A549 (cell line): ENCODE measurements around the gene DEFB129. TPM values are rescaled to one million over a fixed set of nuclear protein-coding genes. Genes with fewer than 3 reads are reported as not detected.
"Not testable (repeated sequence)": the region's sequence is repeated elsewhere in the genome, so short reads cannot be mapped to it uniquely, and the experiment has no call there.

Experiments used
- ATAC-seq, 2 experiments: fragments of 200-7000 bp in 1 of 2; fragments of >200 bp in 1 of 2; cut with Nextera tagmentation in 1 of 2; cut with Tn5 transposase in 1 of 2; 3 replicates each; pipeline versions ENCODE4 v1.8.0 to v1.9.1; 2018 to 2020; ENCODE audit warnings: mild to moderate bottlenecking in 1 of 2, moderate library complexity in 1 of 2
- CTCF ChIA-PET: fragments of 300-600 bp; sonication (Branson Sonifier 250); formaldehyde crosslinking; extraction: SDS; loops from one replicate; lab custom pipeline; 2021; ENCODE audit warnings: antibody characterized with exemption, inconsistent platforms; lab: Yijun Ruan, JAX
- POLR2A ChIA-PET: fragments of 350-600 bp; formaldehyde crosslinking; extraction: SDS; loops from one replicate; lab custom pipeline; 2021; ENCODE audit warnings: antibody characterized with exemption, inconsistent platforms; lab: Yijun Ruan, JAX
- DNase-seq, 2 experiments: peaks; one replicate each; pipeline versions ENCODE4 v3.0.0 to v3.0.0-alpha.2; 2011 to 2016; ENCODE audit warnings: low read depth in 1 of 2, low spot score in 1 of 2
- FAIRE-seq: peaks from 2 replicates; lab custom pipeline; 2011; peaks lifted over from hg19 to GRCh38; lab: Jason Lieb, UNC
- H3K27ac ChIP-seq, 2 experiments: fragments of >200 bp; sonication (Bioruptor Twin); formaldehyde crosslinking; 3 replicates each; pipeline ENCODE4 v1.5.1; 2016 to 2017
- H3K4me1 ChIP-seq: fragments of >200 bp; sonication (Bioruptor Twin); formaldehyde crosslinking; 3 replicates; pipeline ENCODE4 v1.6.1; 2016
- H3K4me2 ChIP-seq: fragments of >200 bp; sonication (Bioruptor Twin); formaldehyde crosslinking; 3 replicates; pipeline ENCODE4 v1.6.1; 2016
- H3K4me3 ChIP-seq: fragments of >200 bp; sonication (Bioruptor Twin); formaldehyde crosslinking; 3 replicates; pipeline ENCODE4 v1.5.1; 2016
- H3K9me3 ChIP-seq: fragments of >200 bp; sonication (Bioruptor Twin); formaldehyde crosslinking; 3 replicates; pipeline ENCODE4 v1.6.1; 2016
- CBX2 ChIP-seq: fragments of 200-600 bp; sonication (generic); IDR thresholded peaks from 2 replicates; pipeline ENCODE4 v1.6.1; 2016; ENCODE audit warnings: low read depth, mild to moderate bottlenecking, borderline replicate concordance
- CEBPB ChIP-seq, 2 experiments: fragments of >200 bp in 1 of 2; sonication (Bioruptor Twin) in 1 of 2; formaldehyde crosslinking in 1 of 2; IDR thresholded peaks; 2 replicates each; pipeline ENCODE4 v1.6.1; 2012 to 2016
- CHD2 ChIP-seq: fragments of 150-350 bp; IDR thresholded peaks from 2 replicates; pipeline ENCODE4 v1.6.1; 2014; ENCODE audit warnings: low read length; ENCODE audit not compliant: partially characterized antibody
- EHMT2 ChIP-seq: fragments of 200-600 bp; sonication (generic); IDR thresholded peaks from 2 replicates; pipeline ENCODE4 v1.6.1; 2016; ENCODE audit warnings: antibody characterized with exemption, low read depth, mild to moderate bottlenecking, moderate library complexity
- FOSL2 ChIP-seq, 2 experiments: fragments of 450-650 bp in 1 of 2; fragments of >200 bp in 1 of 2; sonication (Bioruptor Twin) in 1 of 2; formaldehyde crosslinking; IDR thresholded peaks; 2 replicates each; pipeline versions ENCODE4 v1.5.0 to v1.6.1; 2016 to 2020; ENCODE audit warnings: mild to moderate bottlenecking in 1 of 2, moderate library complexity in 1 of 2
- GATA3 ChIP-seq: IDR thresholded peaks from 2 replicates; pipeline ENCODE4 v1.6.1; 2012; ENCODE audit warnings: borderline replicate concordance
- HDAC2 ChIP-seq: fragments of 200-600 bp; sonication (generic); IDR thresholded peaks from 2 replicates; pipeline ENCODE4 v1.6.1; 2016
- HOXB13 ChIP-seq: fragments of 250-450 bp; sonication (Bioruptor Pico); IDR thresholded peaks from 2 replicates; pipeline ENCODE4 v1.5.0; 2020; ENCODE audit warnings: low read depth, mild to moderate bottlenecking, moderate library complexity
- JUN ChIP-seq, 2 experiments: fragments of >200 bp; sonication (Bioruptor Twin); formaldehyde crosslinking; IDR thresholded peaks; 2 replicates in 1 of 2; 3 replicates in 1 of 2; pipeline ENCODE4 v1.6.1; 2016 to 2017
- JUNB ChIP-seq: fragments of >200 bp; sonication (Bioruptor Twin); formaldehyde crosslinking; IDR thresholded peaks from 2 replicates; pipeline ENCODE4 v1.6.1; 2016
- KDM1A ChIP-seq: fragments of 200-600 bp; sonication (generic); IDR thresholded peaks from 2 replicates; pipeline ENCODE4 v1.6.1; 2016; ENCODE audit warnings: low read depth, mild to moderate bottlenecking
- MAFK ChIP-seq: fragments of 450-650 bp; IDR thresholded peaks from 2 replicates; pipeline ENCODE4 v1.6.1; 2014; ENCODE audit not compliant: partially characterized antibody
- MYC ChIP-seq: IDR thresholded peaks from 2 replicates; pipeline ENCODE4 v1.6.1; 2012; ENCODE audit warnings: mild to moderate bottlenecking, inconsistent platforms, low read length, improper control_type of control experiment, borderline replicate concordance
- NPAS2 ChIP-seq: fragments of 250-450 bp; sonication (Bioruptor Pico); IDR thresholded peaks from 2 replicates; pipeline ENCODE4 v1.8.0; 2022; ENCODE audit warnings: mild to moderate bottlenecking, moderate library complexity, borderline replicate concordance
- NR3C1 ChIP-seq: fragments of >200 bp; sonication (Bioruptor Twin); formaldehyde crosslinking; IDR thresholded peaks from 3 replicates; pipeline ENCODE4 v1.6.1; 2017
- POLR2A ChIP-seq: IDR thresholded peaks from 2 replicates; pipeline ENCODE4 v1.6.1; 2012; ENCODE audit warnings: mild to moderate bottlenecking, low read length
- RAD21 ChIP-seq, 2 experiments: fragments of >200 bp in 1 of 2; sonication (Bioruptor Twin) in 1 of 2; formaldehyde crosslinking in 1 of 2; IDR thresholded peaks in 1 of 2; conservative IDR thresholded peaks in 1 of 2; 2 replicates in 1 of 2; 3 replicates in 1 of 2; pipeline ENCODE4 v1.6.1; 2012 to 2018; ENCODE audit warnings: inconsistent platforms in 1 of 2
- RARB ChIP-seq: fragments of 250-450 bp; sonication (Bioruptor Pico); IDR thresholded peaks from 2 replicates; pipeline ENCODE4 v1.8.0; 2021; ENCODE audit warnings: mild to moderate bottlenecking, moderate library complexity
- SREBF2 ChIP-seq: fragments of 450-650 bp; IDR thresholded peaks from 2 replicates; pipeline ENCODE4 v1.6.1; 2014; ENCODE audit warnings: mild to moderate bottlenecking, moderate library complexity
- TFCP2L1 ChIP-seq: fragments of 250-450 bp; sonication (Bioruptor Pico); IDR thresholded peaks from 2 replicates; pipeline ENCODE4 v1.5.0; 2021; ENCODE audit warnings: mild to moderate bottlenecking
- ZFP36 ChIP-seq: fragments of 450-650 bp; IDR thresholded peaks from 2 replicates; pipeline ENCODE4 v1.6.1; 2014; ENCODE audit warnings: borderline replicate concordance; ENCODE audit not compliant: partially characterized antibody
- ZNF302 ChIP-seq: fragments of 250-450 bp; sonication (Bioruptor Pico); IDR thresholded peaks from 2 replicates; pipeline ENCODE4 v1.9.0; 2021; ENCODE audit warnings: inconsistent platforms, mild to moderate bottlenecking, moderate library complexity
- ZSCAN20 ChIP-seq: fragments of 250-450 bp; sonication (Bioruptor Pico); IDR thresholded peaks from 2 replicates; pipeline ENCODE4 v1.8.0; 2022; ENCODE audit warnings: mild to moderate bottlenecking, moderate library complexity
- WGBS: methylation state at CpG from one replicate; pipeline ENCODE4 v1.1.6; 2017; ENCODE audit errors: missing lambda C conversion rate; 5-methylcytosine and 5-hydroxymethylcytosine counted together
- polyA plus RNA-seq, 4 experiments: library from polyadenylated mRNA; depleted of rRNA in 3 of 4; stranded (reverse); fragments of >200 nt; fragmentation: RNase III in 1 of 4; extraction: RNeasy Plus Mini Kit Qiagen cat#74134 plus additional on column Dnase treatment in 1 of 4; gene quantifications; 2 replicates in 3 of 4; 3 replicates in 1 of 4; pipeline ENCODE4 v1.2.3, GENCODE V29; 2011 to 2017
- TF ChIP-seq, protein P1 (sequence below): fragments of >200 bp; sonication (Bioruptor Twin); formaldehyde crosslinking; IDR thresholded peaks from 3 replicates; pipeline ENCODE4 v1.6.1; 2016
- TF ChIP-seq, protein P2 (sequence below): fragments of >200 bp; sonication (Bioruptor Twin); formaldehyde crosslinking; IDR thresholded peaks from 2 replicates; pipeline ENCODE4 v1.6.1; 2016
- TF ChIP-seq, protein P3 (sequence below): fragments of 150-350 bp; IDR thresholded peaks from 2 replicates; pipeline ENCODE4 v1.6.1; 2014; ENCODE audit warnings: low read depth, mild to moderate bottlenecking, low read length
- TF ChIP-seq, protein P4 (sequence below): IDR thresholded peaks from 2 replicates; pipeline ENCODE4 v1.6.1; 2012; ENCODE audit warnings: low read depth, borderline replicate concordance
- TF ChIP-seq, protein P5 (sequence below): fragments of >200 bp; sonication (Bioruptor Twin); formaldehyde crosslinking; IDR thresholded peaks from 3 replicates; pipeline ENCODE4 v1.5.1; 2016

Gene DEFB129
- polyA plus RNA-seq, 2 of the 4 experiments (the other 2 are of a cell fraction), result not detected

DNA sequence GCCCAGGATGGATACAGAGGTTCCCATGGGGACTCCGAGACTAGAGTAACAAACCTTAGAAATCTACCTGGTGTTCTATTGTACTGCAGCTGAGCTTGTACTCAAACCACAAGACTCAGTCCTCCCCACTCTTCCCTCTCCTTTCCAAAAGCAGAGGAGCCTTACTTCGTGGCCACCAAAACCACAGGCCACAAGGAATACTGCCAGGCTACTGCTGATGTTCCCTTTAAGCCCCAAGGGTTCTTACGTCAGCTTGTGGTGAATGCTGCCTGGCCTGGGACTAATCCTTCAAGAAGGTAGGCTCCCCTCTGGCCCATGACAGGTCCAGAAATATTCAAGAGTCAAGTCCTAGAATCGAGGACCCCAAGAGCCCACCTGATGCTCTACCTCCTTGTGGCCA is 27.1 kb upstream of the DEFB129 start:
- 24% methylated on average over 4 of the region's 4 CpGs for WGBS
- DNase-seq (no peak), ATAC-seq (no peak), FAIRE-seq (no peak)
- no peaks in the 10 kb centered on the region for H3K4me1 ChIP-seq
- no peak overlapping the region for H3K4me2 ChIP-seq
- TF ChIP-seq CHD2, result no peak
- TF ChIP-seq MYC, result no peak
- no peak for TF ChIP-seq HDAC2
- TF ChIP-seq, protein P1, sequence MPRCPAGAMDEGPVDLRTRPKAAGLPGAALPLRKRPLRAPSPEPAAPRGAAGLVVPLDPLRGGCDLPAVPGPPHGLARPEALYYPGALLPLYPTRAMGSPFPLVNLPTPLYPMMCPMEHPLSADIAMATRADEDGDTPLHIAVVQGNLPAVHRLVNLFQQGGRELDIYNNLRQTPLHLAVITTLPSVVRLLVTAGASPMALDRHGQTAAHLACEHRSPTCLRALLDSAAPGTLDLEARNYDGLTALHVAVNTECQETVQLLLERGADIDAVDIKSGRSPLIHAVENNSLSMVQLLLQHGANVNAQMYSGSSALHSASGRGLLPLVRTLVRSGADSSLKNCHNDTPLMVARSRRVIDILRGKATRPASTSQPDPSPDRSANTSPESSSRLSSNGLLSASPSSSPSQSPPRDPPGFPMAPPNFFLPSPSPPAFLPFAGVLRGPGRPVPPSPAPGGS, result no peak
- no peak for TF ChIP-seq HOXB13 (CRISPR knock-in tag)
- TF ChIP-seq ZNF302, result no peak
- TF ChIP-seq MAFK, result no peak
- TF ChIP-seq GATA3, result no peak
- TF ChIP-seq KDM1A, result no peak
- no peak for TF ChIP-seq NPAS2 (CRISPR knock-in tag)
- no peak for TF ChIP-seq JUNB
- no peak for TF ChIP-seq ZFP36
- TF ChIP-seq, protein P2, sequence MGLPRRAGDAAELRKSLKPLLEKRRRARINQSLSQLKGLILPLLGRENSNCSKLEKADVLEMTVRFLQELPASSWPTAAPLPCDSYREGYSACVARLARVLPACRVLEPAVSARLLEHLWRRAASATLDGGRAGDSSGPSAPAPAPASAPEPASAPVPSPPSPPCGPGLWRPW, result no peak
- TF ChIP-seq, protein P3, sequence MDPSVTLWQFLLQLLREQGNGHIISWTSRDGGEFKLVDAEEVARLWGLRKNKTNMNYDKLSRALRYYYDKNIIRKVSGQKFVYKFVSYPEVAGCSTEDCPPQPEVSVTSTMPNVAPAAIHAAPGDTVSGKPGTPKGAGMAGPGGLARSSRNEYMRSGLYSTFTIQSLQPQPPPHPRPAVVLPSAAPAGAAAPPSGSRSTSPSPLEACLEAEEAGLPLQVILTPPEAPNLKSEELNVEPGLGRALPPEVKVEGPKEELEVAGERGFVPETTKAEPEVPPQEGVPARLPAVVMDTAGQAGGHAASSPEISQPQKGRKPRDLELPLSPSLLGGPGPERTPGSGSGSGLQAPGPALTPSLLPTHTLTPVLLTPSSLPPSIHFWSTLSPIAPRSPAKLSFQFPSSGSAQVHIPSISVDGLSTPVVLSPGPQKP, result no peak
- no peak for TF ChIP-seq SREBF2
- TF ChIP-seq FOSL2 (IDR thresholded peaks at IDR 0.05), result no peak
- no peak for TF ChIP-seq FOSL2 (CRISPR knock-in tag; IDR thresholded peaks at IDR 0.05)
- no peaks in the 10 kb centered on the region for H3K9me3 ChIP-seq
- no peak overlapping the region for H3K27ac ChIP-seq
- no peak overlapping the region for H3K4me3 ChIP-seq
- ChIA-PET POLR2A (no interaction called here), CTCF (interaction anchor here (0.9 kb wide), 1 partner anchor 14 kb away, joined by 4 read pairs; no protein-coding TSS in a partner anchor)

DNA sequence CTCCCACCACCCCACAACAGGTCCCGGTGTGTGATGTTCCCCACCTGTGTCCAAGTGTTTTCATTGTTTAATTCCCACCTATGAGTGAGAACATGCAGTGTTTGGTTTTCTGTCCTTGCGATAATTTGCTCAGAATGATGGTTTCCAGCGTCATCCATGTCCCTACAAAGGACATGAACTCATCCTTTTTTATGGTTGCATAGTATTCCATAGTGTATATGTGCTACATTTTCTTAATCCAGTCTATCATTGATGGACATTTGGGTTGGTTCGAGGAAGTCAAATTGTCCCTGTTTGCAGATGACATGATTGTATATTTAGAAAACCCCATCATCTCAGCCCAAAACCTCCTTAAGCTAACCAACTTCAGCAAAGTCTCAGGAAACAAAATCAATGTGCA is 23.4 kb upstream of the DEFB129 start:
- H3K4me1 ChIP-seq, ATAC-seq, CTCF ChIA-PET, H3K4me3 ChIP-seq, H3K4me2 ChIP-seq, FAIRE-seq, DNase-seq, POLR2A ChIA-PET, H3K9me3 ChIP-seq, H3K27ac ChIP-seq: not testable (repeated sequence)
- 23% methylated on average over 4 of the region's 4 CpGs for WGBS

DNA sequence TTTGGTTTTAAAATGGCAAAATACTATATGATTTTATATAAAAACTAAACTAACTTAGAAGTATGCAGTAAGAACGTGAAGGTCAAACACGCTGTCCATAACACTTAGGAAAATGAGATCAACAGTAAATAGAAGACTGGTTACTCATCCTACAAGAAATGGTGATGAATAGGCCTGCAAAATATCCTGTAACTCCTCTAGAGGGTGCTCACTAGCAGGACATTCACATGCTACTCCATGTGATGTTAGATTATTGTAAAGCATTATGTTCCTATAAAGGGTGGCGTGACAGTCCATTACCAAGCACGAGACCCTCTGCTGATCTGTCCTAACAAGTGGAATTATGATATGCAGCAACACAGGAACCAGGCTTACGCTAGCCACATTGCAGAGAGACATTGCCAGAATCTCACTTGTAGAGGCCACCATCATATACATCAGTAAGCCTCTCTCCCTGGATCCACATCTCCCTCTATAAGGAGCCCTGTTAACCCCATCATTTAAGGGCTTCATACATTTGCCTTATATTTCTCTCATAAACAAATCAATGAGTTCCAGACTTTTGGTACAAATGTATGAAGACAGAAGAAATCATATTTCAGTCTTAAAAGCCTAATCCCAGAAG is 18.0 kb upstream of the DEFB129 start:
- CTCF ChIA-PET, result interaction anchor here (0.8 kb wide), 1 partner anchor 121 kb away, joined by 3 read pairs; no protein-coding TSS in a partner anchor
- FAIRE-seq (peak; percentile 49), DNase-seq (peak; percentile 40 to 72), ATAC-seq (peak; percentile 84 to 95)
- POLR2A ChIA-PET, result no interaction called here
- H3K4me1 ChIP-seq, result no peaks in the 10 kb centered on the region
- no peaks in the 10 kb centered on the region for H3K9me3 ChIP-seq
- H3K4me2 ChIP-seq, result no peak overlapping the region
- H3K27ac ChIP-seq, result no peak overlapping the region
- H3K4me3 ChIP-seq, result no peak overlapping the region
- 10% methylated on average over 5 of the region's 5 CpGs for WGBS
- TF ChIP-seq, protein P3, result no peak
- TF ChIP-seq ZSCAN20, result no peak
- no peak for TF ChIP-seq JUN (IDR thresholded peaks at IDR 0.05)
- no peak for TF ChIP-seq KDM1A
- no peak for TF ChIP-seq CBX2
- TF ChIP-seq, protein P4, sequence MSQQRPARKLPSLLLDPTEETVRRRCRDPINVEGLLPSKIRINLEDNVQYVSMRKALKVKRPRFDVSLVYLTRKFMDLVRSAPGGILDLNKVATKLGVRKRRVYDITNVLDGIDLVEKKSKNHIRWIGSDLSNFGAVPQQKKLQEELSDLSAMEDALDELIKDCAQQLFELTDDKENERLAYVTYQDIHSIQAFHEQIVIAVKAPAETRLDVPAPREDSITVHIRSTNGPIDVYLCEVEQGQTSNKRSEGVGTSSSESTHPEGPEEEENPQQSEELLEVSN, result no peak
- no peak for TF ChIP-seq RARB (CRISPR knock-in tag)
- no peak for TF ChIP-seq CEBPB (IDR thresholded peaks at IDR 0.05)
- peak; percentile 61 to 73; a peak in 4 of 5 replicates for TF ChIP-seq RAD21 (conservative IDR thresholded peaks at IDR 0.05 in 1 of 2, IDR thresholded peaks at IDR 0.05 in 1 of 2)
- no peak for TF ChIP-seq MYC
- no peak for TF ChIP-seq TFCP2L1
- TF ChIP-seq POLR2A, result no peak
- no peak for TF ChIP-seq MAFK
- 0 out of 2 replicates have a peak, but pooled peaks have one; percentile 10 for TF ChIP-seq NPAS2 (CRISPR knock-in tag)
- no peak for TF ChIP-seq EHMT2
- TF ChIP-seq, protein P5, sequence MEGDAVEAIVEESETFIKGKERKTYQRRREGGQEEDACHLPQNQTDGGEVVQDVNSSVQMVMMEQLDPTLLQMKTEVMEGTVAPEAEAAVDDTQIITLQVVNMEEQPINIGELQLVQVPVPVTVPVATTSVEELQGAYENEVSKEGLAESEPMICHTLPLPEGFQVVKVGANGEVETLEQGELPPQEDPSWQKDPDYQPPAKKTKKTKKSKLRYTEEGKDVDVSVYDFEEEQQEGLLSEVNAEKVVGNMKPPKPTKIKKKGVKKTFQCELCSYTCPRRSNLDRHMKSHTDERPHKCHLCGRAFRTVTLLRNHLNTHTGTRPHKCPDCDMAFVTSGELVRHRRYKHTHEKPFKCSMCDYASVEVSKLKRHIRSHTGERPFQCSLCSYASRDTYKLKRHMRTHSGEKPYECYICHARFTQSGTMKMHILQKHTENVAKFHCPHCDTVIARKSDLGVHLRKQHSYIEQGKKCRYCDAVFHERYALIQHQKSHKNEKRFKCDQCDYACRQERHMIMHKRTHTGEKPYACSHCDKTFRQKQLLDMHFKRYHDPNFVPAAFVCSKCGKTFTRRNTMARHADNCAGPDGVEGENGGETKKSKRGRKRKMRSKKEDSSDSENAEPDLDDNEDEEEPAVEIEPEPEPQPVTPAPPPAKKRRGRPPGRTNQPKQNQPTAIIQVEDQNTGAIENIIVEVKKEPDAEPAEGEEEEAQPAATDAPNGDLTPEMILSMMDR, result peak; percentile 62
- TF ChIP-seq NR3C1, result no peak
